Measurements from ENCODE around the gene STX8.

Gene STX8

DNA sequence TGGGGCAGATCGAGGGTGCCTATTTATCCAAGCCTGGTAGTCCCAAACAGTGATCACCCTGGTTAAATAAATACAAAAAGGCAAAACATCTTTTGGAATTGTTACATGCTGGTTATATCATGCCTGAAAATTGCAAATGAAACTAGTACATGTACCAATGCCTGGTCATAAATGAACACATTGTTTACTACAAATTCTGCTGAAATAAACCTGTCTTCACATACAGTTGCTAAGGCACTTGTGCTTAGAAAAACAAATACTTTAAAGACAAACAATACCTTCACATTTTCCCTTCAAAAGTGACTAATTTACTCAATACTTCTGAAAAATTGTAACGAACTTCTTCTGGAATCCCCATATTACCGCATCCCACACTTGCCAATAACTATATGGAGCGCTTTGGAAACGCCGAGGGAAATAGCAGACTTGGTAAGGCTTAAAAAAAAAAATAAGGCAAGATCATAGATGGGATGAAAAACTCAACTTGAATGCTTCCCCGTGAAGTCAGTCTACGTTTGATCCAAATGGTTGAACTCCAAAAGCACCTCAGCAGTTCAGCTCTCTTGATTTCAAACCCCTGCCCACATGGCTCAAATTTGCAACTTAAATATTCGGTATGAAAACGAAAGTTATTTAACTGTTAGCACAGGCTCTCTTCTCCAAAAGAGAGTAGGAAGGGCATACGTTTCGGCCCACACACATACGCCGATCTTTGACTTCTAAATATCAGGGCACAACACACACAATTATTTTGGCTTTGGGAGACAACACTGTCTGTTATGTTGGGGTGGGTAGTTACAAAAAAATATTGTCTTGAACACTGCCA is 289.8 kb downstream of the STX8 start:
- no peak for DNase-seq (ENCODE audit: low read depth)
- no peak overlapping the region for H3K4me3 ChIP-seq (ENCODE audit: low read length)

DNA sequence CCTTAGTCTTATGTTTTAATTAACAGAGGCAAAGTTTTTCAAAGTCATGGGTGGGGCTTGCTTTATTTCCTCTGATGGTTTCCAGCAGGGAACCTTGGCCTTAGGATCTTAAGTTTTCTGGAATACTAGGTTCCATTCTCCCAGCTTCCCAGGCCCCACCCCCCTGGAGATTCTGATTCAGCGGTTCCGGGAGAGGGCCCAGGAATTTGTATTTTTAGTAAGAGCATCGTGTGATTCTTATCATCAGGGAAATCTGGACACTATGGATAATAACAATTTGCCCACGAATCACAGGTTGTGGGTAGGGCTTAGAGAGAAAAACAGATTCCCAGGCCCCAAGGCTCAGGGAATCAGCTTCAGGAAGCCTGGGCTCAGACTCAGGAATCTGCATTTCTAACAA is 290.7 kb downstream of the STX8 start:
- TF ChIP-seq, protein P1, sequence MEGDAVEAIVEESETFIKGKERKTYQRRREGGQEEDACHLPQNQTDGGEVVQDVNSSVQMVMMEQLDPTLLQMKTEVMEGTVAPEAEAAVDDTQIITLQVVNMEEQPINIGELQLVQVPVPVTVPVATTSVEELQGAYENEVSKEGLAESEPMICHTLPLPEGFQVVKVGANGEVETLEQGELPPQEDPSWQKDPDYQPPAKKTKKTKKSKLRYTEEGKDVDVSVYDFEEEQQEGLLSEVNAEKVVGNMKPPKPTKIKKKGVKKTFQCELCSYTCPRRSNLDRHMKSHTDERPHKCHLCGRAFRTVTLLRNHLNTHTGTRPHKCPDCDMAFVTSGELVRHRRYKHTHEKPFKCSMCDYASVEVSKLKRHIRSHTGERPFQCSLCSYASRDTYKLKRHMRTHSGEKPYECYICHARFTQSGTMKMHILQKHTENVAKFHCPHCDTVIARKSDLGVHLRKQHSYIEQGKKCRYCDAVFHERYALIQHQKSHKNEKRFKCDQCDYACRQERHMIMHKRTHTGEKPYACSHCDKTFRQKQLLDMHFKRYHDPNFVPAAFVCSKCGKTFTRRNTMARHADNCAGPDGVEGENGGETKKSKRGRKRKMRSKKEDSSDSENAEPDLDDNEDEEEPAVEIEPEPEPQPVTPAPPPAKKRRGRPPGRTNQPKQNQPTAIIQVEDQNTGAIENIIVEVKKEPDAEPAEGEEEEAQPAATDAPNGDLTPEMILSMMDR (conservative IDR thresholded peaks at IDR 0.05; ENCODE audit: low read depth, low read length): no peak
- no peak for DNase-seq (ENCODE audit: low read depth)
- H3K4me3 ChIP-seq (ENCODE audit: low read length): no peak overlapping the region

More for the DNA sequence above, 289.8 kb downstream of the STX8 start:
- TF ChIP-seq, protein P1 (conservative IDR thresholded peaks at IDR 0.05; ENCODE audit: low read depth, low read length): no peak

DNA sequence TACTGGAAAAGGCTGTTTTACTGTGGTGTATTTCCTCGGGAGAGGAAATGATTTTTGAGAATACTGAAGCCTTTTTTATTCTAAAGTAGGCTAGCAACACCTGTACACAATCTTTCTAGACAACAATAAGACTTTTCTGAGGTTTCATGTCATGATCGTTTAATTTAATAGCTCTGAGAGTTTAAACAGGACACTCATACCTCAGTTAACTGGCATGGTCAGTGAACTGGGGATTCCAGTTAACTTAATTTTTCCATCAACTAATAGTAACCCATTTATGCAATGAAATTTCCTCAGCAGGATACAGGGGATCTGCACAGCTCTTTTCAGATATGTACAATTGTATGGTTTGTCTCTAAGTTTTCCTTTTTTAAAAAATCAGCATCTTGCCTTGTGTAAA is 291.7 kb downstream of the STX8 start:
- no peak for DNase-seq (ENCODE audit: low read depth)
- TF ChIP-seq, protein P1 (conservative IDR thresholded peaks at IDR 0.05; ENCODE audit: low read depth, low read length): no peak
- no peak overlapping the region for H3K4me3 ChIP-seq (ENCODE audit: low read length)

DNA sequence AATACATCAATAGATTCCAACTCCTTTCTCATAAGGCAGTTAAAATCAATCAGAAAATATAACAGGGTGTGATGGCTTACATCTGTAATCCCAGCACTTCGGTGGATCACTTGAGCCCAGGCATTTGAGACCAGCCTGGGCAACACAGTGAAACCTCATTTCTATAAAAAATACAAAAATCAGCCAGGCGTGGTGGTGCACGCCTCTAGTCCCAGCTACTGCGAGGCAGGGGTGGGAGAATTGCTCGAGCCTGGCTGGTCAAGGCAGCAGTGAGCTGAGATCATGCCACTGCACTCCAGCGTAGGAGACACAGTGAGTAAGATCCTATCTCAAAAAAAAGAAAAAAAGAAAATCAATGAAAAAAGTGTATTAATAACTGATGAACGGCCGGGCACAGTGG is 295.7 kb downstream of the STX8 start:
- no peak for DNase-seq (ENCODE audit: low read depth)
- no peak overlapping the region for H3K4me3 ChIP-seq (ENCODE audit: low read length)
- TF ChIP-seq, protein P1 (conservative IDR thresholded peaks at IDR 0.05; ENCODE audit: low read depth, low read length): no peak

DNA sequence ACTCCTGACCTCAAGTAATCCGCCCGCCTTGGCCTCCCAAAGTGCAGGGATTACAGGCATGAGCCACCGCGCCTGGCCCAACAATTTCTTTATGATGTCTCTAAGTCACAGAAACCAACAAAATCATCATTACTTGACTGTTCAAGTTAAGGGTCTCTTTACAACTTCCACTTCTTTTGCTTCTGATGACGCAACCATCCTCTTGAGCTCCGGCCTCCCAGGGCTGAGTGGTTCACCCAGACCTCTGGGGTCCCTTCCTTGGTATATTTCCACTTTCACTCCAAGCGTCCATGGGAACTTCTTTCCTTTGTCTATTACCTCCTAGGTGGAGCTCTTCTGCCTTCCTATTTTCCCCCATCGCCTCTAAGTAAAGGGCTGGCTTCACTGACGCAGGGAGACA is 300.6 kb downstream of the STX8 start:
- no peak for DNase-seq (ENCODE audit: low read depth)
- TF ChIP-seq, protein P1 (conservative IDR thresholded peaks at IDR 0.05; ENCODE audit: low read depth, low read length): no peak
- H3K4me3 ChIP-seq (ENCODE audit: low read length): no peak overlapping the region

DNA sequence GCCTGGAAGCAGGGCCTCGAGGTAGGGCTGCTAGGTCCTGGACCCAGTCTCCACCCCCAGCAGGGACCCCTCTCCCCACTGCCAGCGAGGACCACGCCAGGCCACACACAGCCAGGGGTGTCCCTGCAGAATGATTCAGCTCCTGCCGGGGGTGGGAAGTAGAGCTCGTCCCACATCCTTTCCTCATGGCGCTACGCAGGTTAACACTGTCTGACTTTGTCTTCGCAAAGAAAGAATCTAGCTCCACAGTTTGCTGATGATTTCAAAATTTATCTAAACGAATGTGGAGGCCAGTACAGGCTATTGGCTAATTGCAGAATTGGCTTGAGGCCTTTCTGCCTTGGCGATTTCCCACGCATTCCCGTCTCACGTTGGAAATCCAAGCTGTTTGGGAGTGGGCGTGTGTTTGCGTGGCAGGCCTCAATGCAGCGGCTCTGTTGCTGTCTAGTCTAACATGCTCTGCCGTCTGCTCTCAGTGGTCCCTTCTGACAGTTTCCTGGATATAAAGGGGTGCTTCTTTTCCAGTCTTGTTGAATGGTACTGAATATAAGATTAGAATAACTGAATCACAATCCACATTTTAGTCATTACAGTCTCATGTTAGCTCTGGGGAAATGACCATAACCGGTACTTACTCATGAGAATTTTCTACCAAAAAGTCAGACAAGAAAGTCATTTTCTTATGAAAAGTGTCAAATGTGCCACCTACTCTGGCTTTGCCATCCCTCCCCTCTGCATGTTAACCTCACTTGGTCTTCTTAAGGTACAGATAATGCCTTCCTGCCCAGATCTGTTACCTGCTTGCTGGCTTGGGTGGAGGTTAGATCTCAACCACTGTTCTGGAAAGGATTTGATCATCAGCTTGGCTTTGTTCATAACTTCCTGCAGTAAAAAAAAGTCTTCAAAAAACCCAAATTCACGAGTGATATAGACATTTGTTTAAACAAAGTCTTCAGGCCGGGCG is 301.9 kb downstream of the STX8 start:
- TF ChIP-seq, protein P1 (conservative IDR thresholded peaks at IDR 0.05; ENCODE audit: low read depth, low read length): no peak
- H3K4me3 ChIP-seq (ENCODE audit: low read length): no peak overlapping the region
- no peak for DNase-seq (ENCODE audit: low read depth)
